Measurements from ENCODE around the gene HHAT. TPM values are rescaled to one million over a fixed set of nuclear protein-coding genes. Genes with fewer than 3 reads are reported as not detected.

Gene HHAT
- polyA plus RNA-seq, 1 donor from 2014 or later: 5.3 TPM

DNA sequence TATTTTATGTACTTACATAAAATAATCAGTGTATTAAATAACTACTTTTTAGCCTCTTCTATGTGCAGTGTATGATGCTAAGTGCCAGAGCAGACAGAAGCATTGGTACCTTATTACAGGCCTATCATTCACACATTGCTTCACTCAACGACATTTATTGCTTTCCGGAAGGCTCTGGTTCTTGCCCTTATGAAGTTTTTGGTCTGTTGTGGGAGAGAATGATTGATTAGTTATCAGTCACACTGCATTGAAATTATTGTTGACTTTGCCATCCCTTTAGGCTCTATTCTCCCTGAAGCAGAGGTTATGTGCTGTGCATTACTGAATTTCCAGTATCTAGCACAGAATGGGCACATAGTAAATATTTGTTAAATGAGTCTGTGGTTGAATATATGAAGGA lies 178.0 kb downstream of the HHAT start:
- H3K79me2 ChIP-seq (replicated peaks; ENCODE audit: insufficient read depth, low read length): no peaks in the 10 kb centered on the region
- H3K9me2 ChIP-seq (ENCODE audit: insufficient read depth, low read length): no peaks in the 10 kb centered on the region
- H3K27ac ChIP-seq (ENCODE audit: low read length): no peak overlapping the region
- H3K4me2 ChIP-seq (ENCODE audit: low read length): no peak overlapping the region
- no peaks in the 10 kb centered on the region for H3F3A ChIP-seq (ENCODE audit: insufficient read depth, low read length, poor library complexity, severe bottlenecking)
- no peak overlapping the region for H3K4me3 ChIP-seq (ENCODE audit: low read length)
- H3K9ac ChIP-seq (ENCODE audit: low read length): no peak overlapping the region
- no peak for TF ChIP-seq TAF1 (IDR thresholded peaks at IDR 0.05; ENCODE audit: low read depth)
- TF ChIP-seq MXI1 (conservative IDR thresholded peaks at IDR 0.05; ENCODE audit: poor library complexity, severe bottlenecking): no peak
- TF ChIP-seq, protein P1, sequence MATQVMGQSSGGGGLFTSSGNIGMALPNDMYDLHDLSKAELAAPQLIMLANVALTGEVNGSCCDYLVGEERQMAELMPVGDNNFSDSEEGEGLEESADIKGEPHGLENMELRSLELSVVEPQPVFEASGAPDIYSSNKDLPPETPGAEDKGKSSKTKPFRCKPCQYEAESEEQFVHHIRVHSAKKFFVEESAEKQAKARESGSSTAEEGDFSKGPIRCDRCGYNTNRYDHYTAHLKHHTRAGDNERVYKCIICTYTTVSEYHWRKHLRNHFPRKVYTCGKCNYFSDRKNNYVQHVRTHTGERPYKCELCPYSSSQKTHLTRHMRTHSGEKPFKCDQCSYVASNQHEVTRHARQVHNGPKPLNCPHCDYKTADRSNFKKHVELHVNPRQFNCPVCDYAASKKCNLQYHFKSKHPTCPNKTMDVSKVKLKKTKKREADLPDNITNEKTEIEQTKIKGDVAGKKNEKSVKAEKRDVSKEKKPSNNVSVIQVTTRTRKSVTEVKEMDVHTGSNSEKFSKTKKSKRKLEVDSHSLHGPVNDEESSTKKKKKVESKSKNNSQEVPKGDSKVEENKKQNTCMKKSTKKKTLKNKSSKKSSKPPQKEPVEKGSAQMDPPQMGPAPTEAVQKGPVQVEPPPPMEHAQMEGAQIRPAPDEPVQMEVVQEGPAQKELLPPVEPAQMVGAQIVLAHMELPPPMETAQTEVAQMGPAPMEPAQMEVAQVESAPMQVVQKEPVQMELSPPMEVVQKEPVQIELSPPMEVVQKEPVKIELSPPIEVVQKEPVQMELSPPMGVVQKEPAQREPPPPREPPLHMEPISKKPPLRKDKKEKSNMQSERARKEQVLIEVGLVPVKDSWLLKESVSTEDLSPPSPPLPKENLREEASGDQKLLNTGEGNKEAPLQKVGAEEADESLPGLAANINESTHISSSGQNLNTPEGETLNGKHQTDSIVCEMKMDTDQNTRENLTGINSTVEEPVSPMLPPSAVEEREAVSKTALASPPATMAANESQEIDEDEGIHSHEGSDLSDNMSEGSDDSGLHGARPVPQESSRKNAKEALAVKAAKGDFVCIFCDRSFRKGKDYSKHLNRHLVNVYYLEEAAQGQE (IDR thresholded peaks at IDR 0.05; ENCODE audit: borderline replicate concordance): no peak
- TF ChIP-seq, protein P2, sequence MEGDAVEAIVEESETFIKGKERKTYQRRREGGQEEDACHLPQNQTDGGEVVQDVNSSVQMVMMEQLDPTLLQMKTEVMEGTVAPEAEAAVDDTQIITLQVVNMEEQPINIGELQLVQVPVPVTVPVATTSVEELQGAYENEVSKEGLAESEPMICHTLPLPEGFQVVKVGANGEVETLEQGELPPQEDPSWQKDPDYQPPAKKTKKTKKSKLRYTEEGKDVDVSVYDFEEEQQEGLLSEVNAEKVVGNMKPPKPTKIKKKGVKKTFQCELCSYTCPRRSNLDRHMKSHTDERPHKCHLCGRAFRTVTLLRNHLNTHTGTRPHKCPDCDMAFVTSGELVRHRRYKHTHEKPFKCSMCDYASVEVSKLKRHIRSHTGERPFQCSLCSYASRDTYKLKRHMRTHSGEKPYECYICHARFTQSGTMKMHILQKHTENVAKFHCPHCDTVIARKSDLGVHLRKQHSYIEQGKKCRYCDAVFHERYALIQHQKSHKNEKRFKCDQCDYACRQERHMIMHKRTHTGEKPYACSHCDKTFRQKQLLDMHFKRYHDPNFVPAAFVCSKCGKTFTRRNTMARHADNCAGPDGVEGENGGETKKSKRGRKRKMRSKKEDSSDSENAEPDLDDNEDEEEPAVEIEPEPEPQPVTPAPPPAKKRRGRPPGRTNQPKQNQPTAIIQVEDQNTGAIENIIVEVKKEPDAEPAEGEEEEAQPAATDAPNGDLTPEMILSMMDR (IDR thresholded peaks at IDR 0.05; ENCODE audit: poor library complexity, severe bottlenecking): no peak
- no peak for TF ChIP-seq EZH2 (IDR thresholded peaks at IDR 0.05; ENCODE audit: borderline replicate concordance, insufficient read depth, low read length, poor library complexity, severe bottlenecking)
- TF ChIP-seq POLR2AphosphoS5 (IDR thresholded peaks at IDR 0.05): no peak
- no peak for TF ChIP-seq RAD21 (conservative IDR thresholded peaks at IDR 0.05)
- TF ChIP-seq EP300 (conservative IDR thresholded peaks at IDR 0.05; ENCODE audit: poor library complexity, severe bottlenecking): no peak
- no peak for TF ChIP-seq SMC3 (conservative IDR thresholded peaks at IDR 0.05; ENCODE audit: poor library complexity)
- no peak overlapping the region for H2AFZ ChIP-seq (ENCODE audit: low read depth, low read length)
- H3K36me3 ChIP-seq (ENCODE audit: insufficient read depth, low read length): no peaks in the 10 kb centered on the region
- no peaks in the 10 kb centered on the region for H3K9me3 ChIP-seq (ENCODE audit: low read length)
- no peaks in the 10 kb centered on the region for H3K27me3 ChIP-seq (ENCODE audit: insufficient read depth, low read depth, low read length)
- H4K20me1 ChIP-seq (ENCODE audit: insufficient read depth): no peaks in the 10 kb centered on the region

DNA sequence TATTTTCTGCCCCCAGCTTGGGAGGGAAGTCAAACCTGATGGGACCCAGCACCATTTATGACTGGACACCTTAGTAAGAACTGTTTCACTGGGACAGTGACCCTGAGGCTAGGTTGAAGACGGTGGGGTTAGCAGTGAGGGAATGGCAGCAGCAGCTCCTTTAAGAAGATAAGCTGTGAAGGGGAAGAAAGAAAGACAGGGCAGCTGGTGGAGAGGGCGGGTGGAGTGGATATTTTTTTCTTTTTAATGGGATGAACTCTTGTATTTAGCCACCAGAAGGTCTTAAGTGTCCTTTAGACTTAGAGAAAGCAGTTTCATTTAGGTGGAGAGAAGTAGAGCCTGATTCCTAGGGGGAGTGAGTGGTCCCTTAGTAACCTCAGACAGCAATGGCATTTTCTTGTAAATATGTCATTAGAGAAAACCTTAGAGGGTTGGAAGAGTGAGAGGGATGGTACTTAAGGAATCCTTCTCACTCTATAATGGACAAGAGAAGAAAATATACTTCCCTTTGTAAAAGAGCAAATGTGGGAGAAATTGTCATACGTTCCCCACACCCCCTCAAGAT lies 187.5 kb downstream of the HHAT start:
- Histone ChIP-seq H3F3A (ENCODE audit: insufficient read depth, low read length, poor library complexity, severe bottlenecking) (no peaks in the 10 kb centered on the region), H3K4me3 (ENCODE audit: low read length) (no peak overlapping the region), H3K27ac (ENCODE audit: low read length) (peak overlapping the region; percentile 27), H4K20me1 (ENCODE audit: insufficient read depth) (no peaks in the 10 kb centered on the region), H3K9me3 (ENCODE audit: low read length) (no peaks in the 10 kb centered on the region), H3K9ac (ENCODE audit: low read length) (no peak overlapping the region), H3K9me2 (ENCODE audit: insufficient read depth, low read length) (no peaks in the 10 kb centered on the region), H3K4me2 (ENCODE audit: low read length) (no peak overlapping the region), H3K79me2 (replicated peaks; ENCODE audit: insufficient read depth, low read length) (no peaks in the 10 kb centered on the region), H3K36me3 (ENCODE audit: insufficient read depth, low read length) (no peaks in the 10 kb centered on the region), H2AFZ (ENCODE audit: low read depth, low read length) (no peak overlapping the region), H3K27me3 (ENCODE audit: insufficient read depth, low read depth, low read length) (no peaks in the 10 kb centered on the region)
- TF ChIP-seq EZH2 (IDR thresholded peaks at IDR 0.05; ENCODE audit: borderline replicate concordance, insufficient read depth, low read length, poor library complexity, severe bottlenecking) (no peak), TAF1 (IDR thresholded peaks at IDR 0.05; ENCODE audit: low read depth) (no peak), EP300 (conservative IDR thresholded peaks at IDR 0.05; ENCODE audit: poor library complexity, severe bottlenecking) (no peak), POLR2AphosphoS5 (IDR thresholded peaks at IDR 0.05) (no peak), SMC3 (conservative IDR thresholded peaks at IDR 0.05; ENCODE audit: poor library complexity) (no peak), RAD21 (conservative IDR thresholded peaks at IDR 0.05) (no peak), MXI1 (conservative IDR thresholded peaks at IDR 0.05; ENCODE audit: poor library complexity, severe bottlenecking) (no peak)
- TF ChIP-seq, protein P2 (IDR thresholded peaks at IDR 0.05; ENCODE audit: poor library complexity, severe bottlenecking): no peak
- TF ChIP-seq, protein P1 (IDR thresholded peaks at IDR 0.05; ENCODE audit: borderline replicate concordance): no peak
